CD4-positive, CD25-positive, alpha-beta regulatory T cell (primary cell): ENCODE data around the gene NATD1. TPM values are rescaled to one million over a fixed set of nuclear protein-coding genes. Genes with fewer than 3 reads are reported as not detected.

Experiments
- ATAC-seq, 2 donors: fragments of 150-1000 bp; cut with Tn5 transposase; one replicate each; pipeline ENCODE4 v1.10.0; 2021; ENCODE audit warnings: low read depth in 2 of 2, moderate number of reproducible peaks in 2 of 2, moderate library complexity in 1 of 2
- DNase-seq, 3 donors: peaks; one replicate each; pipeline versions ENCODE4 v3.0.0 to v3.0.0-alpha.2; 2012 to 2022; ENCODE audit warnings: mixed read lengths in 1 of 3
- H3K27ac ChIP-seq: one replicate; pipeline ENCODE4 v1.7.0; 2013; ENCODE audit warnings: mild to moderate bottlenecking, low read length; ENCODE audit not compliant: insufficient read depth, poor library complexity, severe bottlenecking
- H3K27me3 ChIP-seq: one replicate; pipeline ENCODE4 v1.7.0; 2013; ENCODE audit warnings: low read length; ENCODE audit not compliant: control insufficient read depth, insufficient read depth
- H3K36me3 ChIP-seq: one replicate; pipeline ENCODE4 v1.7.0; 2013; ENCODE audit warnings: mild to moderate bottlenecking, low read length, moderate library complexity; ENCODE audit not compliant: control insufficient read depth, insufficient read depth
- H3K4me1 ChIP-seq: 2 replicates; pipeline ENCODE4 v1.7.0; 2013; ENCODE audit warnings: mild to moderate bottlenecking, low read length; ENCODE audit not compliant: insufficient read depth, control insufficient read depth, poor library complexity, severe bottlenecking
- H3K4me3 ChIP-seq: one replicate; pipeline ENCODE4 v1.7.0; 2013; ENCODE audit warnings: low read depth, mild to moderate bottlenecking, low read length, moderate library complexity
- H3K9me3 ChIP-seq, 2 experiments: 1 replicate in 1 of 2; 2 replicates in 1 of 2; pipeline ENCODE4 v1.7.0; 2013; ENCODE audit warnings: low read length in 2 of 2, mild to moderate bottlenecking in 1 of 2, moderate library complexity in 1 of 2; ENCODE audit not compliant: control insufficient read depth in 2 of 2
- H3K27ac Mint-ChIP-seq, 3 donors: one replicate each; pipeline ENCODE4 v1.8.0; 2020 to 2022; ENCODE audit warnings: mild to moderate bottlenecking in 3 of 3, mixed read lengths in 3 of 3, moderate library complexity in 2 of 3
- H3K27me3 Mint-ChIP-seq: one replicate; pipeline ENCODE4 v1.8.0; 2022; ENCODE audit warnings: mild to moderate bottlenecking, mixed read lengths
- H3K36me3 Mint-ChIP-seq: one replicate; pipeline ENCODE4 v1.8.0; 2020; ENCODE audit warnings: mixed read lengths
- H3K4me1 Mint-ChIP-seq, 4 donors: one replicate each; pipeline ENCODE4 v1.8.0; 2020 to 2022; ENCODE audit warnings: mixed read lengths in 4 of 4, mild to moderate bottlenecking in 1 of 4
- H3K4me3 Mint-ChIP-seq, 4 donors: one replicate each; pipeline ENCODE4 v1.8.0; 2020 to 2022; ENCODE audit warnings: mild to moderate bottlenecking in 4 of 4, mixed read lengths in 4 of 4, moderate library complexity in 3 of 4
- H3K9me3 Mint-ChIP-seq, 7 donors: one replicate each; pipeline ENCODE4 v1.8.0; 2020 to 2022; ENCODE audit warnings: mixed read lengths in 7 of 7, mild to moderate bottlenecking in 3 of 7, moderate library complexity in 2 of 7
- polyA plus RNA-seq, 4 donors: library from polyadenylated mRNA; unstranded; fragments of 300-500 nt; fragmentation: Illumina TruSeq; gene quantifications; one replicate each; pipeline ENCODE4 v1.2.3, GENCODE V29; 2021
- total RNA-seq: library from RNA; stranded (reverse); gene quantifications from one replicate; pipeline ENCODE4 v1.2.3, GENCODE V29; 2022

The NATD1 gene
- total and polyA plus RNA-seq, 5 donors from 2014 or later: 2.8 to 12.7 (median 2.9) TPM

DNA sequence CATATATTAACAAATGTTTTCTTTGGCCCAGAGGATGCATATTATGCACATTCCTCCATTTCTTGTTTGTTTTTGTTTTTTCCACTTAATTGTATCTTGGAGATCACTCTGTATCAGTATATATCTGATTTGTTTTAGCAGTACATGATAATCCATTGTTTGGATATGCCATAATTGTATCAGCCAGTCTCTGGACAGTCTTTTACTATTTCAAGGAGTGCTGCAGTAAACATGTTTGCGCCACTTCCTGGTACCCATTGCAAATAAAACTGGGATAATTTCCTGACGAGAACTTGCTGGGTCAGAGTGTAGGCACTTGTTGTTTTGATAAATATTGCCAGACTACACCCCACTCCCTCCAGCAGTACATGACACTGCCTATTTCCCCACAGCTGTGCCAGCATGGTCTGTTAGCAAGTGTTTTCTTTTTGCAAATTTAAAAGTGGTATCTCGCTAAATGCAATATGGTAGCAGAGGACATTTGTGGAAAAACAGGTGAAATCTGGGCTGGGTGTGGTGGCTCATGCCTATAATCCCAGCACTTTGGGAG, 34.3 kb downstream of the NATD1 start:
- Mint-ChIP-seq H3K27me3 (no peaks in the 10 kb centered on the region), H3K36me3 (peaks cover 17% of the 10 kb centered on the region), H3K9me3 (no peaks in the 10 kb centered on the region), H3K4me3 (peak overlapping the region in 1 of 4 donors; percentile 18), H3K4me1 (peaks cover 5 to 38% (median 19%) of the 10 kb centered on the region in 4 donors), H3K27ac (no peak overlapping the region)
- Histone ChIP-seq H3K36me3 (peaks cover 5% of the 10 kb centered on the region), H3K4me3 (no peak overlapping the region), H3K27me3 (no peaks in the 10 kb centered on the region), H3K9me3 (no peaks in the 10 kb centered on the region), H3K27ac (no peak overlapping the region), H3K4me1 (peaks cover 9% of the 10 kb centered on the region)
- no peak for ATAC-seq
- no peak for DNase-seq

DNA sequence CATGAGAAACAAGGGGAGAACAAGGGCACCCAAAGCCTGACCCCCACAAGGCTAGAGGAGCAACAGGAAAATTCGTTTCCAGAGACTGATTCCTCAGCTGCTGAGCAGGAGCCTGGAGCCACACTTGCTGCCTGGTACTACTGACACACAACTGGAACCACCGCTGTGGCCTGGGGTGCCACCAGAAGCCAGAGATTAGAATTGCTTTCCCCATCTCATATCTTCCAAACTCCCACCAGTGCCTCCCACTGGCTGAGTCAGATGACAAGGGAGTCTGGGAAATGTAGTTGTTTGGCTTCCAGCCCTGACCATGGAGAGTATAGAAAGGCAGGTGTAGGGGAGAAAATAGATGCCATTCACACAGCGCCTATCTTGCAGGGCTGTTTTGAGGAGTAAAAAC, 35.1 kb downstream of the NATD1 start:
- Histone ChIP-seq H3K4me1 (peaks cover 14% of the 10 kb centered on the region), H3K4me3 (no peak overlapping the region), H3K9me3 (no peaks in the 10 kb centered on the region), H3K36me3 (peaks cover 5% of the 10 kb centered on the region), H3K27ac (no peak overlapping the region), H3K27me3 (no peaks in the 10 kb centered on the region)
- H3K36me3 Mint-ChIP-seq: peaks cover 17% of the 10 kb centered on the region
- ATAC-seq: no peak
- H3K27me3 Mint-ChIP-seq: no peaks in the 10 kb centered on the region
- H3K4me3 Mint-ChIP-seq: no peak overlapping the region
- H3K4me1 Mint-ChIP-seq: peaks cover 5 to 42% (median 19%) of the 10 kb centered on the region in 4 donors
- no peak for DNase-seq
- H3K9me3 Mint-ChIP-seq: no peaks in the 10 kb centered on the region
- peak overlapping the region in 1 of 3 donors; percentile 50 for H3K27ac Mint-ChIP-seq

DNA sequence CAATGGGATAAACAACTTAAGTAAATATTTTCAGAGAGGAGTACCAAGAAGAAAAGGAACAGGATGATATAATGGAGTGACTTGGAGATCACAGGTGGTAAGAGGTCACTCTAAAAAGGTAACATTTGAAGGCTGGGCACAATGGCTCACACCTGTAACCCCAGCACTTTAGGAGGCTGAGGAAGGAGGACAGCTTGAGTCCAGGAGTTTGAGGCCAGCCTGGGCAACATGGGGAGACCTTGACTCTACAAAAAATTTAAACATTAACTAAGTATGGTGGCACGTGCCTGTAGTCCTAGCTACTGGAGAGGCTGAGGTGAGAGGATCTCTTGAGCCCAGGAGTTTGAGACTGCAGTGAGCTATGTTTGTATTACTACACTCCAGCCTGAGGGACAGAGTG, 35.9 kb downstream of the NATD1 start:
- ATAC-seq: no peak
- DNase-seq: no peak
- Mint-ChIP-seq H3K36me3 (peaks cover 17% of the 10 kb centered on the region), H3K27me3 (no peaks in the 10 kb centered on the region), H3K9me3 (no peaks in the 10 kb centered on the region), H3K27ac (peak overlapping the region in 2 of 3 donors; percentile 50 to 92), H3K4me3 (peak overlapping the region in 2 of 4 donors; percentile 33 to 92), H3K4me1 (peaks cover 11 to 50% (median 26%) of the 10 kb centered on the region in 4 donors)
- Histone ChIP-seq H3K27ac (no peak overlapping the region), H3K4me3 (no peak overlapping the region), H3K27me3 (no peaks in the 10 kb centered on the region), H3K36me3 (peaks cover 2% of the 10 kb centered on the region), H3K9me3 (no peaks in the 10 kb centered on the region), H3K4me1 (peaks cover 21% of the 10 kb centered on the region)

DNA sequence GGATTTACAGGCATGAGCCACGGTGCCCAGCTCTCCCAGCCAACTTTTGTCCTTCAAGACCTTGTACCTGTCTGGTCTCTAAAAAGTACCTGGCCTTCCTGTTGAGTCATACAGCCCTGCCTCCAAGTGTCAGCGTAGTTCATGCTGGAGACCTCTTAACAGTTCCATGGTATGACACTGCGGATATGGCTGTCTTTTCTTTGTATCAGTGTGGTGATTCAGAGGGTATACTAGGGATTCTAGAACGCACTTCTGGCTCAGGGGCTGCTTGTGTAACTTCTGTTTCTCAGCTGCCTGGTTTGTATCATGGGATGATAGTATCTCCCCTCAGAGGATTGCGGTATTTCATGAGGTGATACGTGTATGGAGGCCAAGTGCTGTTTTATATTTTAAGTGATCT, 37.3 kb downstream of the NATD1 start:
- Histone ChIP-seq H3K36me3 (peaks cover under 1% of the 10 kb centered on the region), H3K27me3 (no peaks in the 10 kb centered on the region), H3K27ac (no peak overlapping the region), H3K4me3 (no peak overlapping the region), H3K4me1 (peaks cover 35% of the 10 kb centered on the region), H3K9me3 (no peaks in the 10 kb centered on the region)
- peaks cover 11 to 64% (median 38%) of the 10 kb centered on the region in 4 donors for H3K4me1 Mint-ChIP-seq
- H3K27me3 Mint-ChIP-seq: no peaks in the 10 kb centered on the region
- DNase-seq (peak in 1 of 3 donors; percentile 31), ATAC-seq (no peak)
- H3K36me3 Mint-ChIP-seq: peaks cover 6% of the 10 kb centered on the region
- H3K9me3 Mint-ChIP-seq: no peaks in the 10 kb centered on the region
- H3K27ac Mint-ChIP-seq: peak overlapping the region in 2 of 3 donors; percentile 51 to 91
- H3K4me3 Mint-ChIP-seq: peak overlapping the region; percentile 57 to 94 (median 92)

DNA sequence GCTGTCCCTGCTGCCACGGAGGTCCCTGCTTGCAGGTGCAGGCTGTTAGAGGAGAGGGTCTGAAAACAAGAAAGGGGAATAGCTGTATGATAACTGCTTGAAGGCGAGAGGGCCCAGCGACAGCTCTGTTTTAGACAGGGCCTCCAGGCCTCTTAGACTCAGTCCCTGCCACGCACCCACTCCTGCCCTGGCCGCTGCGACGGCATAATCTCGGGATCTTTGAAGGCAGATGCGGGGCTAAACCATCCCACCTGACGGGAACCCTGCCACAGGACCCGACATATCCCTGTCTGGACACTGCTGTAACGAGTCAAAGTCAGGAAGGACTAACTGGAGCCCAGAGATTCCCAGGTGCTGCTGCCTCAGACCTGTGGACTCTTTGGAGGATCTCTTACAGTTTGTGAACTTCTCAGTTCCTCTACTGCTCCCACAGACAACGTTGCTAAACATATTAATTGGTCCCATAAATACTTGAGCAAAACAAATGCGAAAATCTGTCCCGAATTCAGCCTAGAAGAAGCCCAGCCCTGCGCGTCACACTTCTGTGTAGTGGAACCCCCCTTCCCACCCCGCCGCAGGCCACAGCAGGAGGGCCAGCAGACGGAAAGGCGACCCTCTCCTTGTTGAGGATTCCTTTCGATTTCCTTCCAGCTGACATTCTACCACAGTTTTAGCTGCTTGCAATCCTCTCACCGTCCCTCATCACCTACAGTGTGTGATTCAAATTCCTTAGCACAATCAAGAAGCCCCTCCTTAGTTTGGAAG, 38.3 kb downstream of the NATD1 start:
- Histone ChIP-seq H3K4me1 (peaks cover 38% of the 10 kb centered on the region), H3K36me3 (peaks cover 11% of the 10 kb centered on the region), H3K9me3 (no peaks in the 10 kb centered on the region), H3K27ac (peak overlapping the region; percentile 88), H3K4me3 (peak overlapping the region; percentile 82), H3K27me3 (no peaks in the 10 kb centered on the region)
- ATAC-seq: no peak
- DNase-seq: no peak
- no peaks in the 10 kb centered on the region for H3K27me3 Mint-ChIP-seq
- no peaks in the 10 kb centered on the region for H3K9me3 Mint-ChIP-seq
- H3K4me3 Mint-ChIP-seq: peak overlapping the region; percentile 91 to 94 (median 92)
- peak overlapping the region; percentile 66 to 91 (median 89) for H3K27ac Mint-ChIP-seq
- peaks cover 9% of the 10 kb centered on the region for H3K36me3 Mint-ChIP-seq
- peaks cover 11 to 74% (median 39%) of the 10 kb centered on the region in 4 donors for H3K4me1 Mint-ChIP-seq

DNA sequence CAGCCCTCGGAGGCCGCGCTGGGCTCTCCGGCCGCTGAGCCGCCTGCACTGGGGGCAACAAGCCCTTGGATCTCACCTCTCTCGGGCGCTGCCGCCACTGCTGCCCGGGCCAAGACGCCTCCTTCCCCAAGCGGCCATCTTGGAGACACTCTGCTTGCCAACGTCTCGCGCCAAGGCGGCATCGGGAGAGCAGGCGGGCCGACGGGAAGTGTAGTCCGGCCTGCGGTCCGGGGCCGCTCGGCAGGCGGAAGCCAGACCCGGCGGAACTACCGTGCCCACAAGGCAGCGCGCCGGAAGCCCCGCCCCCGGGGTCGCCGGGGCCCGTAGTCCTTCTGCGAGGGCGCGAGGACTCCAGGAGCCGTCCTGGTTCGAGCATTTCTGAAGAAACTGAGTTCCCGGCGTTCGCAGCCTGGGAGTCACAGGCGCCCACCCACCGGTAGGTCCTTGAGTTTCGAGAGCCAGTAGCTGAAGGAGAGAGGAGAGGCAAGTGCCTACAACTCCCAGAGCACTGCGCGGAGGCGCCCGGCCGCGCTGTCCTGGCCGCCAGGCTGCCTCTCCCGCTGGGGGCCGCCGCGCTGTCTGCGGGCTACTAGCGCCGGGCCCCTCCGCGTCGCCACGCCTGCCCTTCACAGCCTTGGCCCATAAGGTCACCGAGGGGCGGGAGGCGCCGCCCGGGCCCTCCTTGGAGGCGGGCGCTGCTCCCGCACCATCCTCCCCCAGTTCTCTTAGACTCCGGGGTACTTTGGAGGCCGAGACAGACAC, 39.0 kb downstream of the NATD1 start, which contains the start of gene TMEM11:
Gene TMEM11 (minus strand): TSS at position 147 of the 762 bp plus-strand sequence. CDS start 9 bp downstream, at position 138.
- peak within 1 kb of the TSS; percentile 89 to 94 (median 91) for H3K27ac Mint-ChIP-seq
- H3K4me1 ChIP-seq: peaks cover 38% of the 10 kb centered on the region
- H3K9me3 Mint-ChIP-seq: no peaks in the 10 kb centered on the region
- H3K9me3 ChIP-seq: no peaks in the 10 kb centered on the region
- DNase-seq (peak; percentile 93 to 98 (median 95)), ATAC-seq (peak; percentile 96 to 97)
- H3K36me3 ChIP-seq: peaks cover 12% of the 10 kb centered on the region
- peaks cover 9% of the 10 kb centered on the region for H3K36me3 Mint-ChIP-seq
- H3K4me3 ChIP-seq: peak within 1 kb of the TSS; percentile 92
- peak within 1 kb of the TSS; percentile 88 for H3K27ac ChIP-seq
- H3K27me3 Mint-ChIP-seq: no peaks in the 10 kb centered on the region
- peaks cover 11 to 77% (median 39%) of the 10 kb centered on the region in 4 donors for H3K4me1 Mint-ChIP-seq
- no peaks in the 10 kb centered on the region for H3K27me3 ChIP-seq
- H3K4me3 Mint-ChIP-seq: peak within 1 kb of the TSS; percentile 91 to 97 (median 93)

DNA sequence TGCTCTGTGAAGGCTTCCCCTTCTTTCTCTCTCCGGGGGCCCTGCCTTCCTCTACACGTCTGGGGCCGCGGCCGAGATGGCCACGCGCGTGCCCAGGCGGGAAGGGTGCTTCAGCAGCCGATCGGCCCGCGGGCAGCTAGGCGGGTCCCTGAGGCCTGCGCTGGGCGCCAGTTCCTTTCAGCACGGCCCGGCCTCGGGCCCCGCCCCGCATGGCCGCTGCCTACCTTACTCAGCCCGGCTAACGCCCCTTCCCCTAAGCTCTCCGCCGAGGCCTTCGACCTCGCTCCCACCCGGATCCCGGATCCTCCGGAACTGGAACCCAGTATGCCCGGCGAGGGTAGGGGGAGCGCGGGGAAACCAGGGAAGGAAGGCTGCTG, 39.6 kb downstream of the NATD1 start:
- peaks cover 17% of the 10 kb centered on the region for H3K36me3 ChIP-seq
- no peaks in the 10 kb centered on the region for H3K27me3 ChIP-seq
- peak overlapping the region; percentile 86 to 94 (median 91) for H3K27ac Mint-ChIP-seq
- no peaks in the 10 kb centered on the region for H3K9me3 Mint-ChIP-seq
- H3K36me3 Mint-ChIP-seq: peaks cover 9% of the 10 kb centered on the region
- peaks cover 8 to 76% (median 38%) of the 10 kb centered on the region in 4 donors for H3K4me1 Mint-ChIP-seq
- H3K4me3 Mint-ChIP-seq: peak overlapping the region; percentile 91 to 97 (median 93)
- peaks cover 38% of the 10 kb centered on the region for H3K4me1 ChIP-seq
- peak overlapping the region; percentile 92 for H3K4me3 ChIP-seq
- H3K27me3 Mint-ChIP-seq: no peaks in the 10 kb centered on the region
- H3K27ac ChIP-seq: peak overlapping the region; percentile 88
- ATAC-seq (peak in 1 of 2 donors; percentile 0), DNase-seq (no peak)
- no peaks in the 10 kb centered on the region for H3K9me3 ChIP-seq
